NCI-H82 treated with DMSO at 0.1 percent for 48 hours (cell line): ENCODE results near the gene KNTC1.
"Not testable (repeated sequence)": the region's sequence is repeated elsewhere in the genome, so short reads cannot be mapped to it uniquely, and the experiment has no call there.

Experiments
- DNase-seq: peaks from one replicate; lab custom pipeline; 2025; ENCODE audit not compliant: unreplicated experiment; lab: John Stamatoyannopoulos, UW

Gene KNTC1

DNA sequence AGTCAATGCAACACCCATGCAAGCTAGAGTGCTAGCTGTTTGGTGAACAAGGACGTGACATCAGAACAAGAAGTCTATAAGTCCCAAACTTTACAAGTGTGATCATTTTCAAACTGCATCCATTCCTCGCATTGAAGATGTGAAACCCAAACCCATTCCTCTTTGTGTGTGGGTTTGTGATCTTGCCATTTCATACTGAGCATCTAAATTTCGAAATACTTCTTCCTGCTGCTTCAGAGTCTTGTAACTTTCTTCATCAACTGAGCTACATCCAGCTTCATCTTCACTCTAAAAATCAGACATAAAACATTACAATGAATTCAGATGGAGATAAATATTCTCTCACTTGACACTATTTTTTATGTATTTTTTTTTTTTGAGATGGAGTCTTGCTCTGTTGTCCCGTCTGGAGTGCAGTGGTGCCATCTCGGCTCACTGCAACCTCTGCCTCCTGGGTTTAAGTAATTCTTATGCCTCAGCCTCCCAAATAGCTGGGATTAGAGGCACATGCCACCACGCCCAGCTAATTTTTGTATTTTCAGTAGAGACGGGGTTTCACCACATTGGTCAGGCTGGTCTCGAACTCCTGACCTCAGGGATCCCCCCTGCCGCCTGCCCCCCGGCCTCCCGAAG is 21.5 kb upstream of the KNTC1 start:
- DNase-seq, result no peak

DNA sequence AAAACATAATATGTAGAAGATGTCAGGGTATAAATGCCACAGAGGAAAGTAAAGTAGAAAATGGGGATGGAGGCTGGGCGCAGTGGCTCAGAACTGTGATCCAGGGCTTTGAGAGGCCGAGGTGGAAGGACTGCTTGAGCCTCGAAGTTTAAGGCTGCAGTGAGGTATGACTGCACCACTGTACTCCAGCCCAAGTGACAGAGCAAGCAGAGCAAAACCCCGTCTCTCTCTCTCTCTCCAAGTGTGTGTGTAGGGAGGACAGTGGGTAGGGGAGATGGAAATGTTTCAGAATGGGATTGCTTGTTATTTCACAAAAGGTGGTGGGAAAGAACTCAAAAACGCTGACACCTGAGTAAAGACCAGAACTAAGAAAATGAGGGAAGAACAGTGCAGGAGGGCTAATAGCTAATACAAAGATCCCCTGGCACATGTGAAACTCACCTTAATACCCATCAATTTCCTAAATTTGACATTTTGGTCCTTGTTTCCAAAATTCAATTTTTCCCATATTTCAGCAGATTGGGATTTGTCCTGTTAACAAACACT is 20.6 kb upstream of the KNTC1 start:
- no peak for DNase-seq

DNA sequence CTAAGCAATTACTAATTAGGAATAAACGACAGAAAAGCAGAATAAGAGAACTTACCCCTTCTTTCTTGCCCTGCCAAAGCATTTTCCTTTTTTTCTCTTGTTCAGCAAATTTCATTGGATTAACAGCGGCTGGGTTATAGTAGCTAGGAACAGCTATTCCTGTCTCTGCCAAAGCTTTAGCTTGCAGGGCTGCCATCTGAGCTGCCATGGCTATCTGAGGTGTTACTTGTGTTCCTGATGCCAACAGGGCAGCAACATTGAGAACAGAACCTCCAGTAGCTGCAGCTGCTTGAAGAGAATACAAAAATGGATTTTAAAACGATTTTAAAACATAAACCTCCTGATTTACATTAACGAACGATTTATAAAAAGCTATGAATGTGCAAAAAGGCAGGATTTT is 18.9 kb upstream of the KNTC1 start:
- DNase-seq, result no peak

DNA sequence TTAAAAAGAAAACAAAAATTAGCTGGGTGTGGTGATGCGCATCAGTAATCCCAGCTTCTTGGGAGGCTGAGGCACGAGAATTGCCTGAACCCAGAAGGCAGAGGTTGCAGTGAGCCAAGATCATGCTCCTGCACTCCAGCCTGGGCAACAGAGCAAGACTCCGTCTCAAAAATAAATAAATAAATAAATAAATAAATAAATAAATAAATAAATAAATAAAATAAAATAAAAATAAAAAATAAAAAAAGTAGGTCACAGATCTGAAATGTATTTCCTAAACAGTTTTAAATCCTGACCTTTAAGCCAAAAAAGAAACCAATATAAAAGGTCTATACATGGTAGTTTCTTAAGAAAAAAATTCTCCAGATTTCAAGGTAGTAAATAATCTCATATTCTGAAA is 14.0 kb upstream of the KNTC1 start:
- not testable (repeated sequence) for DNase-seq

DNA sequence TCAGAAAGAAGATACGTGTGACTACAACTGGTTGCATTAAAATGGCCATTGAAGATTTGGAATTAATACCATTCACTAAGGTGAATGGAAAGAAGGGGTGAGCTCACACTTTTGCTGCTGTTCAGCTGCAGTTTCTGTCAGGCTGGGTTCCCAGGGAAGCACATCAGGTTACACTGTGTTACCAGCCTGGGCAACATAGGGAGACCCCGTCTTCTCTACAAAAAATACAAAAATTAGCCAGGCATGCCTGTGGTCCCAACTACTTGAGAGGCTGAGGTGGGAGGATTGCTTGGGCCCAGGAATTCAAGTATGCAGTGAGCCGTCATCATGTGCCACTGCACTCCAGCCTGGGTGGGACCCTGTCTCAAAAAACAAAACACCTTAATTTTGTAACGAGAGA is 13.4 kb upstream of the KNTC1 start:
- no peak for DNase-seq

DNA sequence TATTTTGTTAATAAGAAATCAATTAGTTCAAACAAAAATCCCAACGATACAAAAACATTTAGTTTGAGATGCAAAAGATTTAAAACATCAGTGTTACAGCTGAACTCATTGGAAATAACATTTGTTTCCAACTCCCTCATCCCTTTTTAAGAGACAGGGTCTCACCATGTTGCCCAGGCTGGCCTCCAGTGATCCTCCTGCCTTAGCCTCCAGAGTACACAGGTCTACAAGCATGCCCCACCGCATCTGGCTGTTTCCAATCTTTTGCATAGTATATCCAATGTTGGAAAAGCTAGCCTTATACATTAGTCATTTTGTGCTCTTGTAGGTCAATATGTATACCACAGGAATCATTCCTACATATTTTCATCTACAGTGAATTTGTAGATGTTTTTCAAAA is 11.8 kb upstream of the KNTC1 start:
- no peak for DNase-seq

DNA sequence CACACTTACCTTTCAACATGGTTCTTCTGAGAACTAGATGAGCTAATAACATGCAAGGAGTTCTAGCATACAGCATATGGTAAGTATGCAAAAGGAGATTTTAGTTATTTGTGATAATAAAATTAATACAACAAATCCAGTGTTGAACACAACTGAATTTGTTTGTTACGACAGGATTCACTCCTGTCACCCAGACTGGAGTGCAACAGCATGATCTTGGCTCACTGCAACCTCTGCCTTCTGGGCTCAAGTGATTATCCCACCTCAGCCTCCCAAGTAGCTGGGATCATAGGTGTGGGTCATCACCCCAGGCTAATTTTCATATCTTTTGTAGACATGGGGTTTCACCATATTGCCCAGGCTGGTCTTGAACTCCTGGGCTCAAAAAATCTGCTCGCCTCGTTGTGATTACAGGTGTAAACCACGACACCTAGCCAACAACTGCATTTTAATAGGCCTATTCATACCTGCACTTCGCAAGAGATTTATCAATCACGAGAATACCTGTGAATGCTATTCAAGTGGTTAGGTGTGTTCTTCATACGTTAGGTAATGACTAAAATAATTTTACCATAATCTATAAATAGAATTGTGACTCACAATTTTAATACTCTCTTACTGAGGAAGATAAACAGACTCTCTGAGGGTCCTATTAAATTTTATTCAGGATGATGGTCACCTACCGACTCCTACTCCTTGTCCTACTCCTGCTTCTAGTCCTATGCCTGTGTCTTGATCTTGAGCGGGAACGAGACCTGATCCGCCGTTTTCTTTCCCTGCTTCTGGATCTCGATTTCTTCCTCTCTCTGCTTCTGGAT is 10.3 kb upstream of the KNTC1 start:
- no peak for DNase-seq

DNA sequence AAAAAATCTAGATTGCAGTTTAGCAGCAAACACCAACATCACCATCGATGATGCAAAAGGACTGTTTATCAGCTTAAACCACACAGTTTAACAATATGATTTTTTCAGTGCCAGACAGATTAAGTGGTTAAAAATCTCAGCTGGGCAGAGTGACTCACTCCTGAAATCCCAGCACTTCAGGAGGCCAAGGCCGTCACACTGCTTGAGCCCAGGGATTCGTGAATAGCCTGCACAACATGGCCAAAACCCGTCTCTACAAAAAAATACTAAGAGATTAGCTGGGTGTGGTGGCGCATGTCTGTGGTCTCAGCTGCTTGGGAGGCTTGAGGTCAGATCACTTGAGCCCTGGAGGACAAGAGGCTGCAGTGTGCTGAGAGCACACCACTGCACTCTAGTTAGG is 9.2 kb upstream of the KNTC1 start:
- DNase-seq, result no peak

DNA sequence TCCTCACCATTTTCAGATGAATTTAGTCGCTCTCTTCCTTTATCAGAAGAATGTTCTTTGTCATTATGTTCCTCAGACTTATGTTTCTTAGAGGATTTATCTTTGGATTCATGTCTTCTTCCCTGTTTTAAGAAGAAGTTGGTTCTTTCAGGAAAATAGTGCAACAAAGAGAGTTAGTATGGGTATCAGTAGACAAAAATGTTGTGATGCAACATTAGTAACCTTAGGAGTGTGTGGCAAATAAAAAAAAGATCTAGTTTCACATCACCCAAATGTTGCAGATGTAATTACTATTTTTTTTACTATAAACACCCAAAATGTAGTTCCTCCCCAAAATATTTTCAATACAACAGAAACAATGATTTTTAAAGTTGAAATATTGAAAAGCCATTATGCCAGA is 8.1 kb upstream of the KNTC1 start:
- no peak for DNase-seq

DNA sequence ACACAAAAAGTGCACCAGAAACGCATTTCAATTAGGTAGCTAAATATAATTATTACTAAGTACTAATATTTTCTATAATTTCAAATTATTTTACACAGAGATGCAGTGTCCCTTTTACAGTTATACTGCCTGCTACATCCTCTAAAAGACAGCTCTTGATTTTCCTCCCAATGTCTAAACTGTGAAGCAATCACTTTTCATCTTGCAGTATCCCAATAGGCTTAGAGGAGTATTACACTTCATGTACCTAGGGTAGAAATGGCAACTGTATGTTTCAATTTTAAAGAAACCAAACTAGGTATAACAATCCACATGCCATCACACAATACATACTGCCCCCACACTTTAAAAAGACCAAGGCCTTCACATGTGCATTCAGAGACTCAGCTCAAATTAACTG is 7.6 kb upstream of the KNTC1 start:
- no peak for DNase-seq

DNA sequence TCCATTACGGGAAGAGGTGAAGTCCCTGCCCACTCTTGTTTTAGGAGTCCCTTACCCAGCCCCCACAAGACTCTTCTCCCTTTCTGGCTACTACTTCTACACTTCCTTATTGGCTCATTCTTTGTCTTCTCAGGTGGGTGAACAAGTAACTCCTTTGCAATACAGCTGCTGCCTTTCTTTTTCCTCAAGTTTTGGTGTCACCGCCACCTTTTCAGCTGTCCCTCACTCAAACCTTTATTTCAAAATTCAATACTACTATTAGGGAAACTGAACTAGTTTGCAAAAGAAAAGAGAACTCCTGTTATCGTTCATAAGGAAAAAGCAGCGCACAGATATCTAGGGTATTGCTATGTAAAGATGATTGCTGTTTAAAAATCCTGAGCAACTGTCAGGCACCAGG is 6.4 kb upstream of the KNTC1 start:
- no peak for DNase-seq

DNA sequence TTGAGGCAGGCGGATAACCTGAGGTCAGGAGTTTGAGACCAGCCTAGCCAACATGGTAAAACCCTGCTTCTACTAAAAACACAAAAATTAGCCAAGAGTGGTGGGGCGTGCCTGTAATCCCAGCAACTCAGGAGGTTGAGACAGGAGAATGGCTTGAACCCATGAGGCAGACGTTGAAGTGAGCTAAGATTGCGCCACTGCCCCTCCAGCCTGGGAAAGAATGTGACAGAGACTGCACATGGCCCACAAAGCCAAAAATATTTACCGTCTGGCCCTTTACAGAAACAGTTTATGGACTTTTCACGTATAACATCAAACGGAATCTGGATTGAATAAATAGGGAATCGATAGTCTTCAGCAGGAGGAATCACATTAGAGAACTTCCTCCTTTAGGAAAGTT is 3.8 kb upstream of the KNTC1 start:
- DNase-seq, result no peak

DNA sequence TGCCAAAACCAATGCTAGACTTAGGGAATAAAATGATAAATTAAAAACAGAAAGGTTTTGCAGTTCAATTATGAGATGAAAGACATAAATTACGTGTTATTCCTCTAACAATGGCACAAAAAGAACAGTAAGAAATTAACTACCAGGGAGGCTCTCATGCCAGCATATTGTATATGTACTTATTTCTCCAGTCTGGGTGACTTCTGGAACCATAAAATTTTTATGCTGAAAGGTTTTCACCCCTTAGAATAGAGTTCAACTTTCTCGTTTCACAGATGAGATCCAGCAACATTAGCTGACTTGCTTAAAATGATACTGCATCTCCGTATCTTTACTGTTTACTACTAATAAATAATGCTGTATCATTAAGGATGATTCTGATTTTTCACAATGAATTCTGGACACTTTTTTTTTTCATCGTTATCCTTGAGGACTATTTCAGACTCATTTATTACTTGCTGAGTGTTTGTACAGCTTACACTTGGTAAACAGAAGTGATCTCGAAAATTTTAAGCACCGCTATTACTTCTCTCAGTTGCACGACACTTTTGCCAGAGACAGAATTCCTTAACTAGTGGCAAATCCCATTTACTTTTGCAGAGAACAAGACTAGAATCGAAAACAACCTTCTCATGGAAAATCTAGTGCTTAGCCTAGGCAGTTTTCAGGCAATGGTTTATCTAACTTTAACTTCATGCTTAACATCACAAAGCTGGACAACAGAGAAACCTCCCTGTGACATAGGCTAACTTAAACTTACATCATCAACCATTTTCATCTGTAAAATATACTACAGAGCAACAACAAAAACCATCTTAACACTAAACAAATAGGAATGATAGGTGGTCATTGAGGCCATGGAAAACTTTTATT is 3.0 kb upstream of the KNTC1 start:
- no peak for DNase-seq

DNA sequence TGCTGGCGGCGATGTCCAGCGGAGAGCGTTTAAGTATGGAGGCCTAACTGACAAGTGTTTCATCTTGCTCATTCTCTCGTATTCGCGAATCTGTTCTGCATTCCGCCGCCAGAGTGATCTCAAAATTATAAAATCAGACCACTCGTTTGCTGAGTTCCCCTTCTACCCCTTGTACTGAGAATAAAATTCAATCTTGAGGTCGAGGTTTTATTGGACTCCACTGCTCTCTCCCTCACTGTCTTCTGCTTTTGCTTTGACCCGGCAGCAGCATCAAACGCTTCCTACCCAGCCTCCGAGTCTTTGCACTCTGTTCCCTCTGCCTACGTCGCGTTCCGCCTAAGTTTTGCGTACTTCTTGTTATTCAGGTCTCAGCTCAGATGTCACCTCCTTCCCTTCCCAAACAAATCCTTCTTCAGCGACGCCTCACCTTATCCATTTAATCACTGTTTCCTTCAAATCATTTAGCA is 462 bp downstream of the KNTC1 start:
- no peak for DNase-seq

DNA sequence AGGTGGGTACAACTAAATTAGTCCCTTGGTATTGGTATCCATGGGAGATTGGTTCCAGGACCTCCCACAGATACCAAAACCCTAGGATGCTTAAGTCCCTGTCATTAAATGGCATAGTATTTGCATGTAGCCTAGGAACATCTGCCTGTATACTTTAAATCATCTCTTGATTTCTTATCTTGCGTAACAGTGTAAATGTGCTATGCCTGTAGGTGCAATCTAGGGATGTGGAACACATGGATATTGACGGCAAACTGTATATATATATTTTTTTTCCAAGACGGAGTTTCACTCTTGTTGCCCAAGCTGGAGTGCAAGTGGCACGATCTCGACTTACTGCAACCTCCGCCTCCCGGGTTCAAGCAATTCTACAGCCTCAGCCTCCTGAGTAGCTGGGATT is 1.5 kb downstream of the KNTC1 start:
- DNase-seq, result no peak

DNA sequence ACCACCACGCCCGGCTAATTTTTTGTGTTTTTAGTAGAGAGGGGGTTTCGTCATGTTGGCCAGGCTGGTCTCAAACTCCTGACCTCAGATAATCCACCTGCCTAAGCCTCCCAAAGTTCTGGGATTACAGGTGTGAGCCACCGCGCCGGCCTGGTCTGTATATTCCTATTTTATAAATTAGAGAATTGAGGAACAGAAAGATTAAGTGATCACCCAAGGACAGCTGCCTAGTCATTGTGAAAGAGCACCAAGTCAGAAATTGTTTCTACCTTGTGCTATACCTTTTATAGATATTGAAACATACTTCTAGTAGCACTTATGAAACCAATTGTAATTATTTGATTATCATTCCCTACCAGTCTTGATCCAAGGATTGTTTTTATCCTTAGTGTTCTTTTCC is 1.9 kb downstream of the KNTC1 start:
- DNase-seq, result no peak

DNA sequence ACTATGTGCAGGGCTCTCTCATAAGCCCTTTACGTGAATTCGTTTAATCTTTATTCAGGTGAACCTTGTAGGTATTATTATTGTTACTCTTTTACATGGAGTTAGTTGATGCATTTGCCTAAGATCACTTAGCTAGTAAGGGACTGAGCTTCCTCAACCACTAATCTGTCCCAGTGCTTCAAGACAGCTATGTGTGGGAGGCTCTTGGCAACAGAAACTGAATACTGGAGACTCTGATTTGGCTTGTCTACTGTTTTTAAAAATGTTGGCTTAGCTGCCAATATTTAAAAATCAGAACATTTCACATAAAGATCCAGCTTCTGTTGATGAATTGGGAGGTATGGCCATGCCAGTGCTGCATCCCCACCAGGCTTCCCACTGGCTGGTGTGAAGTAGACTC is 6.8 kb downstream of the KNTC1 start:
- DNase-seq, result no peak

DNA sequence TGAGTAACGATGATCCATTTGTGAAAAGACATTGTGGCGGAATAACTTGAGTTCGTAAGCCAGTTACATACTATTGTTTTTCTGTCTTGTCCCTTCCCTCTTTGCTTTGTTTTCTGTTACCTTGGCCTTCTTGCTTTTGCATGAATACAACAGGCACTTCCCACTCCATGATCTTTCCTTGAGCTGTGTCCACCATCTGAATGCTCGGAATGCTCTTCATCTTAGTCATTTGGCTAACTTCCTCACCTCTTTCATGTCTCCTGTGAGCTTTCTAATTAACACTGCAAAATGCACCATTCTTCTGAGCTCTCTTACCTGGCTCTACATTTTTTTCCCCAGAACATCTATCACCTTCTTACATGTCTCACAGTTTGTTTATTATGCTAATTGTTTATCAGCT is 10.0 kb downstream of the KNTC1 start:
- no peak for DNase-seq

DNA sequence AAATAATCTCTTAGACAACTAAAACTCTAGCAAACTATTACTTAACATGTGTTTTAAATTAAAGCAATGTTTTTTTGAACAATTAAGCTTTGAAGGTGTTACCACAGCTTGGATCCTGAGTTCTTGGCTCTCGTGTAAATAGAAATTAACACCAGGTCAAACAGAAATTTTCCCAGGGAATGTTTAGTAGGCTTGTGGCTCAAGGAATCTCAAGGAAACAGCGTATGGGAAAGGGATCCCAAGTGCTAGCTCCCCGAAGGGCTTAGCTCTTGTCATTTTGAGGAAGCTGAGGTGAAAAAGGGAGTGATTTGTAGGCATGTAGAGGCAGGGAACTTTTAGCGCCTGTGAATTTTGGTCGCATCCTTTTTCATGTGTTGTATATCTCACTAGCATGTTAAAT is 11.4 kb downstream of the KNTC1 start:
- no peak for DNase-seq

DNA sequence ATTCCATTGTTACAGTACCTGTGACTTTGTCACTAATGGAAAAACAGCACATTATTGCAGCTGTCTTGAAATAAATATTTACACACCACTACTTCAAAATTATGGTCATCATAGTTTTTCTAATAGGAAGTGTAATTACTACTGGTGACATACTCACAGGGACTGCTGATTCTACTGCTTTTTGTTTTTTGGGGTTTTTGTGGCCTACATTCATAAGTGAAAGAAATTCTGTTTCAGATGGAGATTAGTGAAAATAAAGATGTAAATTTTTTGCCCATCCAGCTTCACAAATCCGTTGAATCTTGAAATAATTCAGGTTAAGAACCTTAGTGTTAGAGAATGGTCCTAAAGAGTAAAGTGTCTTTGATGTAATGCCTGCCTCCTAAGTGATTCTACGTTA is 17.5 kb downstream of the KNTC1 start:
- DNase-seq, result no peak

DNA sequence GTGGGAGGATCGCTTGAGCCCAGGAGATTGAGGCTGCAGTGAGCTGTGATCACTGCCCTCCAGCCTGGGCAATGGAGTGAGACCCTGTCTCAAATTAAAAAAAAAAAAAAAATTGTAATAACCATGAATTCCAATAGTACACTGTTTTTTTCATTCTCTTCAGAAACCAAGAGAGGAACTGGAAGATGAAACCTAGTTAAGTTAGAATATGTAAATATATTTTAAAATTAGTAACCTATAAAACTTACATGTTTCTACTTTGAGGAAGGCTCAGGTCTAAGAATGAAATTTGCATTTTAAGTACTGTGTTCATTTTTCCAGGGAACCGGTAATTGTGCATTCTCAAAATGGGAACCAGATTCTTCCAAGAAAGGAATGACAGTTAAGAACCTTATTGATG is 18.8 kb downstream of the KNTC1 start:
- DNase-seq, result no peak

DNA sequence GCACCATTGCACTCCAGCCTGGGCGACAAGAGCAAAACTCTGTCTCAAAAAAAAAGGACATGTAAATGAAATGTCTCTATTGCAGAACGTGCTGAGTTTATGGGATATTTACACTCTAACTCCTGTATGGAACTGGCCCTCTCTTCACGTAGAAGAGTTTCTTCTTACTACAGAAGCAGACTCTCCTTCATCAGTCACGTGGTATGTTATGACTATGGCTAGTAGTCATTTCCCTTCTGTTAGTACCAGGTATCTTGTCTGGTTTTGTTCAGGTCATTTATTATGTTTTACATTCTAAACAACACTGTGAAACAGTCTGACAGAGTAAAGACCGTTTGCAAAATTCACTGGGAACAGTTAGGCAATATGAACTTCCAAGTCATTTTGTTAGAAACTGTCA is 20.3 kb downstream of the KNTC1 start:
- DNase-seq, result no peak
